Choroid plexus epithelial cell (primary cell): ENCODE measurements around the gene OSMR.

Source experiments
- DNase-seq: peaks from one replicate; pipeline ENCODE4 v3.0.0-alpha.2; 2010; ENCODE audit warnings: low read depth
- H3K4me3 ChIP-seq: 2 replicates; pipeline ENCODE4 v1.5.1; 2011; ENCODE audit warnings: low read depth, mild to moderate bottlenecking, control low read depth, low read length, moderate library complexity
- CTCF ChIP-seq: conservative IDR thresholded peaks from 2 replicates; pipeline ENCODE4 v1.5.1; 2011; ENCODE audit warnings: low read depth, mild to moderate bottlenecking, control low read depth, inconsistent platforms, low read length, moderate library complexity

Gene OSMR

GRCh38 chr5:38944282-38944681, 98.5 kb downstream of the OSMR start:
- DNase-seq, result no peak
- TF ChIP-seq CTCF, result no peak
- no peak overlapping the region for H3K4me3 ChIP-seq

- H3K4me3 ChIP-seq, result no peak overlapping the region
- peak; percentile 86 for DNase-seq
- no peak for TF ChIP-seq CTCF
These were observed 102.7 kb downstream of the OSMR start for GRCh38 chr5:38948501-38948900.

GRCh38 chr5:38953426-38954012, 107.7 kb downstream of the OSMR start:
- DNase-seq, result no peak
- no peak overlapping the region for H3K4me3 ChIP-seq
- no peak for TF ChIP-seq CTCF

- no peak overlapping the region for H3K4me3 ChIP-seq
- no peak for TF ChIP-seq CTCF
- DNase-seq, result no peak
These were observed 115.9 kb downstream of the OSMR start for GRCh38 chr5:38961691-38962090.

- no peak for TF ChIP-seq CTCF
These were observed 122.9 kb downstream of the OSMR start for GRCh38 chr5:38968665-38969064.

GRCh38 chr5:38978036-38978435, 132.2 kb downstream of the OSMR start:
- no peak for TF ChIP-seq CTCF
- no peak for DNase-seq
- no peak overlapping the region for H3K4me3 ChIP-seq

More at GRCh38 chr5:38968665-38969064, 122.9 kb downstream of the OSMR start:
- no peak for DNase-seq
- H3K4me3 ChIP-seq, result no peak overlapping the region

GRCh38 chr5:38979535-38979934, 133.7 kb downstream of the OSMR start:
- DNase-seq, result no peak
- no peak overlapping the region for H3K4me3 ChIP-seq
- no peak for TF ChIP-seq CTCF
